ENCODE data around the gene LMAN2L.
A peak's percentile ranks its signal among the peaks of the same experiment; 100 is the strongest.

LMAN2L gene

DNA sequence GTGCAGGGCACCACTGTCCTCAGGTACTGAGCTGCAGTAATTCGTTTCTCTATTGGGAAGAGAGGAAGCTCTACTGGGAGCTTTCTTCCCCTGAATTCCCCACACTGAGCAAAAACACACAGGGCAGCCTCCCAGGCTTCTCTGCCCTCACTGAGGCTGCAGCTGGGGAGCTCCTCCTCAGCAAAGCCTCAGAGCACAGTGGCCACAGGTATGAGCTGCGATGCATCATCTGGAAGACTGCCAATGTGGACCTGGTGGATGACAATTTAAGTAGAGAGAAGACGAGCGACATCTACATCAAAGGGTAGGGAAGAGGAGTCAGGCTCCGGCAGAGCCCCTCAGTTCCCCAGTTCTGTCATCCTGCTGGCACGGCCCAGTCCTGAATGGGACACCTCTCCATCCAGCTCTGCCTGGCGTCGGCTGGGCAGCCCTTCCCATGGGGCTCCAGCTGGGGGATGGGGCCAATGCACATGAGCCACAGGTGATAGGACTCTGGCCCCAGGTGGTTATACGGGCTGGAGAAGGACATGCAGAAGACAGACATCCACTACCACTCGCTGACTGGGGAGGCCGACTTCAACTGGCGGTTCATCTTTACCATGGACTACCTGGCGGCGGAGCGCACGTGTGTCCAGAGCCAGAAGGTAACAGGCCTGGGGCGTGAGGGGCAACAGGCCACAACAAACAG, 37.6 kb downstream of the LMAN2L start:
- DNase-seq, result peak; percentile 19

DNA sequence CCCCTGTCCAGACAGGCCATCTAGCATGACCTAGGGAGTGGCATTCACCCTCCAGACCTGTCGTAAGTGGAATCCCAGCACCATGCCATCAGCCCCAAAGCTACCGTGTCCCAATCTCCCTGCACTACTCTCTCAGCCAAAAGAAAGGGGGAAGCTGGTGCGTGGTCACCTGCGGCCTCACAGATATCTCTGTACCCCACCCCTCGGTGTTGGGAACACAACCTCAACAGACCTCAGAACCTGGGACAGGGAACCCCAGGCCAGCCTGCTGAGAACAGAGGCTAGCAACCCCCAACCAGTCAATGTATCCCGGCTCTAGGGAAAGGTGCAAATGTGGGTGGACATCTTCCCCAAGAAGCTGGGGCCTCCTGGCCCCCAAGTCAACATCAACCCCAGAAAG, 38.2 kb downstream of the LMAN2L start:
- DNase-seq, result no peak

DNA sequence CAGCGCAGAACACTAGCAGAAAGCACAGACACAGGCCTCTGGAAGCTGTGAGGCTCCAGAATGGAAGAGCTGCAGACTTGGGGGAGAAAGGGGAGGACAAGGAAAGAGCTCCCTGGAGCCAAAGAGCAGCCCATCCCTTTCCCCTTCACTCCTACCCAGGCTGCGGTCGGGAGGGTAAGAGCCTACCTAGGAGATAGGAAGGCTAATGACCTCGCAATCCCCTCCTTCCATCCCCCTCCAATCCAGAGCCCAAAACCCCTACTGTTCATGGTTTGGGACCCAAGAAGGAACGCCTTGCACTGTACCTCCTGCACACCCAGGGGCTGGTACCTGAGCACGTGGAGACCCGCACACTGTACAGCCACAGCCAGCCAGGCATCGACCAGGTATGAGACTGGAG, 39.8 kb downstream of the LMAN2L start:
- DNase-seq, result no peak

DNA sequence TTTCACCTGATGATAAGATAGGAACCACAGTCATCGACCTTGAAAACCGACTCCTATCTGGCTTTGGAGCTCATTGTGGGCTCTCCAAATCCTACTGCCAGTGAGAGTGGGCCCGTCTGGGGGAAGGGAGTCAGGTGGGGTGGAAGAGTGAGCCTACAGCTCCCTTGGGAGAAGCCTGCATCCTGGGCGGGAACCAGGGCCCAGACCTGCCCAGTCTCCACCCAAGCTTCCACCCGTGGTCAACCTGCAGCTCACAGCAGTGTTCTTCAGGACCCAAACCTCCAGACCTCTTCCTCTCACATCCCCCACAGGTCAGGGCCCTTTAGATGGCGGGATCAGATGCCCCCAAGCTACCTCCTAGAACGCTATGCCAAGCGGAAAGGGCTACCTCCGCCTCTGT, 40.2 kb downstream of the LMAN2L start:
- no peak for DNase-seq

DNA sequence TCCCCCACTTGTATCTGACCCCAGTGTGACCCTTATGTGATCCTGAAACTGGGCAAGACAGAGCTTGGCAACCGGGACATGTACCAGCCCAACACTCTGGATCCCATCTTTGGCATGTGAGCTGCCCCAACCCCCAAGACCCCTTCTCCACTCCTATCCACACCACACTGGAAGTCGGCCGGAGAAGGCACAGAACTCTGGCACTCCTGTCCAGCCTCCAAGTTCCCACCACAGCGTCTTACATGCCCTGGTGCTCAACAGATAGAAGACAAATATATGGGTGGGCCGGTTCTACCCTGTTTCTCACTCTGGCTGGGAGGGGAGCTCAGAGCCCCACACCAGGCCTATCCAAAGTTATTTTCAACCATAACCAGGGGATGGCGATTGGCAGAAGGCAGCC, 40.8 kb downstream of the LMAN2L start:
- DNase-seq, result no peak

DNA sequence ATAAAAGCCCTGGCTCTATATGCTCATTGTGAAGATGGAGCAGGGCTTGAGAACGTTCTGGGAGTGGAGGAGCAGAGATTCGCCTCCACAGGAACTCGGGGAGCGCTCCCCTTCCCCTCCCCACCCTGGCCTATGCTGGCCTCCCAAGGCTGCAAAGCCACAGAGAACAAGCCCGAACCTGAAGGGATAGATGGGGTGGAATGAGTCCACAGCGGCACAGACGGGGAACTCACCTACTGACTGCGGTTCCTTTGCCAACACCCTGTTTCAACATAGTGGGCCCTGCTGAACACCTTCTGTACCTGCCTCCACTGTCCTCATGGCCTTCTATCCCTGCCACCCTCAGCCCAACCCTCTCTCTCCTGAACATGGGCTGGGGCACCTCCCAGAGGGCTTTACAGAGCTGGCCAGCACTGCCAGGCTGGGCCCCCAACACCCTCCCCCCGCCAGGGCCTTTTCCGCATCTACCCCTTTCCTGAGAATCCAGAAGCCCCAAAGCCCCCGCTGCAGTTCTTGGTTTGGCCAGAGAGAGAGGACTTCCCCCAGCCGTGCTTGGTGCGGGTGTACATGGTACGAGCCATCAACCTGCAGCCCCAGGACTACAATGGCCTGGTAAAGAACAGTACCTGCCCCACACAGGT, 41.5 kb downstream of the LMAN2L start:
- DNase-seq, result no peak

DNA sequence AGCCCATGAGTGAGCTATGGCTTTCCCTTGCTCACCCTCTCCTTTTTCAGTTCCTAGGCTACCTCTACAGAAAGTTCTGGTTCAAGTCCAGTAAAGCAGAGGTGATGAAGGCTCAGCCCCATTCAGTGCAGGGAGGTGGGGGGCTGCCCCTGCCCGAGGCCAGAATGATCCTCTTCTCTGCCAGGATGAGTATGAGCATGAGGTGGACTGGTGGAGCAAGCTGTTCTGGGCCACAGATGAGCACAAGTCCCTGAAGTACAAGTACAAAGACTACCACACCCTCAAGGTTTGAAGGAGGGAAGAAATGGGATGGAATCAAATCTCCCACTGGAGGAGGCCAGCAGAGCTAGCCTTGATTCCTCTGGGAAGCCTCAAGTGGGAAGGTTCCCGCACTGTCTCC, 42.4 kb downstream of the LMAN2L start:
- no peak for DNase-seq

DNA sequence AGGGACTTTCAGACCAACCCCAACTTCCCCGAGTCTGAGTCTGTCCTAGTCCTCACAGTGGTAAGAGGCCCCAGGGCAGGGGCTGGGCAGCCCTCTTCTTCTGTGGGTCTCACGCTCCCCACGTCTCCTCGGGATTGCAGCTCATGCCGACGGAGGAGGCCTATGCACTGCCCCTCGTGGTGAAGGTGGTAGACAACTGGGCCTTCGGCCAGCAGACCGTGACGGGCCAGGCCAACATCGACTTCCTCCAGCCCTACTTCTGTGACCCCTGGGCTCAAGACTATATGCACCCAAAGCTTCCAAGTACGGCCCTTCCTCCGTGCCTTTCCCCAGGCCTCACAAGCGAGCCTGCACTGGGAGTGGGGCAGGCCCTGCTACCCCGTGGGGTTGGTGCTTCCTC, 44.3 kb downstream of the LMAN2L start:
- DNase-seq, result no peak

DNA sequence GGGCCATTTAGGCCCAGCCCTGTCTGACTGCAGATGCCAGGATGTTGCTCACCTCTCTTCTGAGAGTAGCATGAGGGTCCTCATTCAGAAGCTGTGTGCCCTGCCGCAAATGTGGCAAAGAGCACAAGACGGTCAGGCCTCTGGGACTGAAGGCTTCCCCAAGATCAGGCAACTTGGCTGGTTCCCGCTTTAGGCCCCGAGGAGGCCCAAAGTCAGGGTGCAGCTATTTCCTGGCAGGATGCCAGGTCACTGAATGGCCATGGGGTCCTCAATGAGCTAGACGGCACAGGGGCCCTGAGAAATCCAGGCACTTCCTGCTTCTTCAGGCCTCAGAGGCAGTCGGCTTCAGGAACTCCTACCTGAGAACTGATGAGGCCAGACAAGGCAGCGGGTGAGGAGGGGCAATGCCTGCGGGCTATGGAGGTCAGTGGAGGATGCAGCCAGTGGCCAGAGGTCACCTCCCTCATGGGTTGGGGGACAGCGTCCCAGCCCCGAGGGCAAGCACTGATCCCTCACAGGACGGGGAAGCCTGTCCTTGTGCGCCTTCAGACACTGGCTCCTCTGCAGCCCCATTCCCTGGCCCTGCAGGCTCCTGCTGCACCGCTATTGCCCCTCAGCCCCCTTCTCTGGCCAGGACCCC, 44.9 kb downstream of the LMAN2L start:
- DNase-seq, result no peak

DNA sequence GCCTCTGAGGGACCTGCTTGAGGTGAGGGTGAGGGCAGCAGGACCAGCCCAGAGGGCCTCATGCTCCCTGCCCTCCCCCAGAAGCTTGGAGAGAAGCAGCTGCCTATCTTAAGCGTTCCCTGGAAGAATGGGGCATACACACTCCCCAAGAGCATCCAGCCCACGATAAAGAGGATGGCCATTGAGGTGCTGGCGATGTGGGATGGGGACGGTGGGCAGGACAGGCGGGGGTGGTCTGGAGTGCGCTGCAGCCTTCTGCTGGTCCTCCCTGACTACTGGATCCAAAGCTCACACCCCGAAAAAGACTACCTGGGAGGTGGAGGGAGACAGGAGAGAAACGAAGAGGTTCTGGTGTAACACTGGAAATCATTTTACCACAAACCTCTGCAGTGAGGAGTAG, 45.6 kb downstream of the LMAN2L start:
- DNase-seq, result no peak

DNA sequence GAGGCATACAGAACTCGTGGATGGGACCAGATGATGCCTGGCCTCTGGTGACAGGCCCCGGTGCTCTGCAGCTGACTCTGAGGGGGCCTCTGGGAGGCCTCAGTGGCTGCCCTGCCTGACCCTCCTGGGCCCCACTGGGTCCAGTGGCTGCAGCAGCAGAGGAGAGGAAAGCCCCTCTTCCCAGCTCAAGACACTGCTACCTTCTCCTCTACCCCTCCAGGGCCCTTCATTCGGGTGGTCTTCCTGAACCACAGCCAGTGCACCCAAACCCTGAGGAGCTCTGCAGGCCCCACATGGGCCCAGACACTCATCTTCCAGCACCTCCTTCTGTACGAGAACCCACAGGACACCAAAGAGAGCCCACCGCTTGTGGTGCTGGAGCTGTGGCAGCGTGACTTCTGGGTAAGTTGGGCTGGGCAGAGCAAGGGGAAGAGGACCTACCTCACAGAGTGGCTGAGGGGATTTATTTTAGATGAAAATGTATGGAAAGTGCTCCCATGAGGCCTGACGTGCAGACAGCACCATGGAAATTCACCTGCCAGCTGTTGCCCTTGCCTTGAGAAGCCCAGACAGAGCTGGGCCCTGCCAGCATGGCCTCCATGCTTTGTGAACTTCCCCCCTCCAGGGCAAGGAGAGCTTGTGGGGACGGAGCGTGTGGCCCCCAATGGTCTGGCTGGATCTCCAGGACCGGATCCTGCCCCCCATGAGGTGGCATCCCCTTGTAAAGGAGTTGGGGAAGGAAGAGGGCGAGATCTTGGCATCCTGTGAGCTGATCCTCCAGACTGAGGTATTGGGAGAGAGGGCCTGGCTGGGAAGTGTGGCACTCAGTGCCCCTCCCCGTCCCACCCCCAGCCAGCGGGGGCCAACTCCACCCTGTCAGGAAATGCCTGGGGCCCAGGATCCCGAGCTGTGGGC, 46.3 kb downstream of the LMAN2L start:
- DNase-seq, result no peak

DNA sequence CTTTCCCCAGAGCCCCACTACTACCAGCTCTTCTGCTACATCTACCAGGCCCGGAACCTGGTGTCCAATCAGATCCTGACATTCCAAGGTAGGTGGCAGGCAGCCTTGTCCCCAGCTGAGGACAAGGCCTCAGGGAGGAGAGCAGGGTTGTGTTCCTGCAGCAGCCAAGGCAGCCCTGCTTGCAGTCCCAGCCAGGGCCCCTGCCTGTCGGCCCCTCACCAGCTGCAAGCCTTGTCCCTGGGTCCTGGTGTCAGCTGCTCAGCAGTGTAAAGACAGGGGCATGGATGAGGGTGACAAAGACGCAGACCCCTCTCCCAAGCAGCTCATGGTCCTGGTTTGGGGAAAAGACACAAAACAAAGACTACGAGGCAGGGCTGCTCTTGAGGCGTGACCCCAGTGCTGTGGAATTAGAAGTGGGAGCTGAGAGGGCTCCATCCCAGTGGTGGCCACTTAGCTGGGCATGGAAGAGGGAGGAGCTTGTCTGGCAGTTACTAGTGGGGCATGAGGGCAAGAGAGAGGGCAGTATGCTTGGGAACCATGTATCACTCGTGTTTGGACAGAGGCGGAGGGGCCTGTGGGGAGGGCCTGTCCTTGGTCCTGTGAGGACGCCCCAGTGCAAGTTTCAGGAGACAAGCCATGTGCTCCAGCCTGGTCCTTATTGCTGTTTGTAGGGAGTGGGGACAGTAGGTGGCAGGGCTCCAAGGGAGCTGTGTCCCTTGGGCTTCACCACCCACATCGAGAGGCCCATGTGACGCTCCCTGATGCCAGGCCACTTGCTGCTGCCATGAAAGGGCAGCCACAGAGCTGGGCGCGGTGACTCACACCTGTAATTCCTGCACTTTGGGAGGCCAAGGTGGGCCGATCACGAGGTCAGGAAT, 47.5 kb downstream of the LMAN2L start:
- DNase-seq, result no peak

DNA sequence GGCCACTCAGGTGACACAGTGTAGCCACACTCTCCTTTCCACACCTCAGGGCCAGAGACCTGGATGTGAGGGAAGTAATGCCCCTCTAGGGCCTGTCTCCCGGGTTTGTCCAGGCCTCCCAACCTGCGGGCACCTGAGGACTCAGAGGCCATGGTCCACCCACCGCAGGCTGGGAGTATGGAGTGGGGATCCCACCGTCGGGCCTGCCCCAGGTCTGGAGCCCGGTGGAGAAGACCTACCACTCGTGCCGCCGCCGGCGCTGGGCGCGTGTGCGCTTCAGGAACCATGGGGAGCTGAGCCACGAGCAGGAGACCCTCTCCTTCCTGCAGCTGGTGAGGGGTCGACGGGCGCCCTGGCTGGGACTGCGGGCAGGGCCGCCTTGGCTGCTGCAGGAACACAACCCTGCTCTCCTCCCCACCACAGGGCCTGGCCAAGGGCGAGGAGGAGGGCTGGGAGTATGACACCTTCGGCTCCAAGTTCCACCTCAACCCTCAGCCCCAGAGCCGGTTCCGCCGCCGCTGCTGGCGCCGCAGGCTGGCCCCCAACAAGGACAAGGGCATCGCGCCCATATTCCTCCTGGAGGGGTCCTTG, 48.7 kb downstream of the LMAN2L start:
- no peak for DNase-seq

DNA sequence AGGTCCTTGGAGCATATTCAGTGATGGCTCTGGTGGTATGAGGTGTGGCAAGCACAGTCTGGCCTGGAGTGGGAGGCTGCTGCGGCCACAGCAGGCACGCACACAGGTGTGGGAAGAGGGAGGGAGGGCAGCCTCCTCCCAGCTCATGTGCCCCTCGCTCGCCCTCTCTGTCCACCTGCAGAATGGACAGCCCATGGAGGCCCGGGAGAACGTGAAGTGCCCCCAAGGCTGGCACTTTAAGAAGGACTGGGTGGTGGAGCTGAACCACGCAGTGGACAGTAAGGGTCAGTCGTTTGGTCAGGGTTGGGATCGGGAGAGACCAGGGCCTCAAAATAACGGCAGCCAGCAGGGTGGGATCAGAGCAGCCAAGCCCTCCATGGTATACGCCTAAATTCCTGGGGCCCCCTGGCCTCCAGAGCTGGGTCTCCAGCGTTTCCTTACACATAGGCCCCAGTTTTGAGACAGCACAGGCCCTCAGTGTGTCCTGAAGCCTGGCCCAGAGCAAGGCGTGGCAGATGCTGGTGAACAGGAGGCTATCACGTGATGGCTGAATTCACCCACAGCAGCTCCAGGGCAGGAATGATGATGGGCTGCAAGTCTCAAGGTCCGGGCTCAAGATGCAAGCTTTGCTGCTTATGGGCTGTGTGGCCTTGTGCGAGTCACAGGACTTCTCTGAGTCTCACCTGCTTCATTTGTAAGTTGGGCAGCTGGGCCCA, 49.4 kb downstream of the LMAN2L start:
- no peak for DNase-seq

DNA sequence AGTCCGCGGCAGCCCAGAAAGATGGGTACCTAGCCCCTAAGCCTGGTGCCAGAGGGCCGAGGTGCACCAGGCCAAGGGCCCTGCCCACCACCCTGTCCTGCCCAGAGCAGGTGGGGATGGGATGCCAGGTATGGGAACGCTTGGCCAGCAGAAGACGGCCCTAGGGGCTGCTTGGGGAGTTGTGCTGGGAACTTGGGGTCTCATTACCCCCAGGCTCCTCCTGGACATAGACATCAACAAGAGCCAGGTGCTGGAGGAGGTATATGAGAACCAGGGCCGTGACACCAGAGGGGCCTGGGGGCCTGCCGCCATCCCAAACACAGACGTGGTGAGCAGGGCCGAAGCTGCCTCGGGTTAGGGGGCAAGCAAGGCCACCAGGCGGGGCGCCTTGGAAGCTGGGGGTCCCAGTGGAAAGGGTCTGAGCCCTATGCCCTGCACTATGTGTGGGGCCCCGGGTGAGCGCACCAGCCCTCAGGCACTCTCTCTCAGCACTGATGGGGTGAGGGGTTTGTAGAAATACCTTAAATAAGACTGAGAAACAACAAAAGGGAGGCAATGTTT, 50.4 kb downstream of the LMAN2L start:
- no peak for DNase-seq

DNA sequence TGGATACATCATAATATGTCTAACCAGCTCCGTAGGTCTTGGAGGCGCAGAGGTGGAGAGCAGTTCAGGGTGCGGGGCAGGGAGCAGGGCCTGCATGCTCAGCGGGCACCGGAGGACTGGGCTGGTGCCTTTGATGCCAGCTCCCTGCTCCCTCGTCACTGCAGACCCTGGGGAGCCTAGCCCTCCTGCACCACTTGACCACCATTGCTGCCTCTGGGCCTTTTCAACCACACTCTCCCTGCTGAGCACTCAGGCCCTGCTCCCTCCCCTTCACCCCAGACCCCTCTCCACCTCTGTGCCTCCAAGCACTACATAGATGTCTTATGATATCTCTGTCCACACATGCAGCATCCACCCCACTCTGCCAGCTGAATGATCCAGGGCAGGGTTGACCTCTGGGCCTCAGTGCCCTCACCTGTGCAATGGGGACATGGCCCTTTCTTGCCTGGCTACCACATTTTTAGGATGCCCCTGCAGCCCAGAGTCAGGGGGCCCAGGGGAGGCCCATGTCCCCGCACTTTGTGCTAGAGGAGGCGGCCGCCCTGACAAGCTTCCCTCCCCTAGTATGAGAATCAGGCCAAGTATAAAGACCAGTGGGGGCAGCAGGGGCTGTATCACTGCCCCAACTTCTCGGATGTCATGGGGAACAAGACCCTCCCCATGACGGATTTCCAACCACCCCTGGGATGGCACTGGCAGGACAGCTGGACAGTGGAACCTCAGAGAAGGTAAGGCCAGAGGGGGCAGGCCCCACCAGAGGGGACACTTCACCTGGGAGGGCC, 51.0 kb downstream of the LMAN2L start:
- DNase-seq, result no peak

DNA sequence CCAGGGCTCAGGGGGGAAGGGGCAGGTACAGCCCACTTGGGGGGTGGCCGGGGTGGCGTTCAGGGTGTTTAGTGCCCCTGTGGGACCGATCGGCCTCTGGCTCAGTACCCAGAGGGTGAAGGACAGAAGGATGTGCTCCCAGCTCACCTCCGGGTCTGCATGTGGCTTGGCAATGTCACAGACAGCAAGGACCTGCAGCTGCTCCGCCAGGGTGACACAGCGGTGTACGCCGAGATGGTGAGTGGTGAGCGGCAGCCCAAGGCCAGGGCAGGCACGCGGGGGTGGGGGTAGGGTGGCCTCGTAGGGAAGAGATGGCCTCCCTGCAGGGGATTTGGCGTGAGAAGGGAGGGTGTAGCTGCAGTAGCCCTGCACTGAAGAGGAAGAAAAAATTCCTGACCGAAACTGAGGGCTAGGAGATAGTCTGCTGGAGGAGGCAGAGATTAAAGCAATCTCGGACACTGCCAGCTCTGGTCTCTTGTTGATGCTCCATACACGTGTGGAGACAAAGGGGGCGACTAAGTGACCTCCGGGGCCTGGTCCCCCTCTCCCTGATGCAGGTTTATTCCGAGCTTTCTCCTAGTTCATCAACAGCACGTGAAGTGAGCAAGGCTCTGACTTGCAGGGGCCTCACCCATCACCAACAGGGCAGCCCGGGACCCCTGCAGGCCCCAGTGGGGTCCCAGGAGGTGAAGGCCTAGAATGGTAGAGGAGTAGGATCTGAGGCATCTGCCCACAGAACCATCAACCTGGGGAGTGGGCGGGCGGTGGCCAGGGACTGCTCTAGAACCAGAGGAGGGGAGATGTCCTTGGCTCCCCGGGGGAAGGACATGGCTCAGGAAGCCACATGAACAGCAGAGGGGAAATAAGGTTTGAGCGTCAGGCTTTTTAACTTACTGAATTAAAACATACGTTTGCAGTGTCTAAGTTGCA, 51.9 kb downstream of the LMAN2L start:
- DNase-seq, result no peak

DNA sequence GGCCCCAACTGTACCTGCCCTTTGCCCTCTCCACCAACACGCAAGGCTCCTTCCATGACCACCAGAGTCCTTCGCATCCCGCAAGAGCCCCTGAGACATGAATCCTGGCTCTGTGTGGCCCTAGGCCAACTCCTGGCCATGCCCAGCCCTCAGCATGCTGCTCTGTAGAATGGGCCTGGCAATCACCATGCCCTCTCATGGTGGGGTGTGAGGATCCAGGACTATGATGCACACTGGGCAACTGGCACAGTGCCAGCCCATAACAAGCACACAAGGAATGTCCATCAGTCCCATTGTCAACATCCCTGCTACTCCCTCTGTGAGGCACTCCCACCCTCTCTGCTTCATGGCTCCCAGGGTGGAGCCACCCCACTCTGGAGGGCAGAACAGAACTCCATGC, 52.6 kb downstream of the LMAN2L start:
- peak; percentile 10 for DNase-seq
